Ascending aorta (tissue), 2 donors: ENCODE results near the gene SMARCA4. TPM values are rescaled to one million over a fixed set of nuclear protein-coding genes. Genes with fewer than 3 reads are reported as not detected.

Experiments used
- DNase-seq, 2 donors: peaks; one replicate each; pipeline ENCODE4 v3.0.0-alpha.2; 2019; ENCODE audit warnings: low spot score in 2 of 2
- H3K27ac ChIP-seq, 2 donors: fragments of 200-600 bp; sonication (generic); one replicate each; pipeline ENCODE4 v1.5.1; 2016 to 2017; ENCODE audit warnings: mild to moderate bottlenecking in 1 of 2
- H3K27me3 ChIP-seq: fragments of 200-600 bp; sonication (generic); one replicate; pipeline ENCODE4 v1.5.1; 2017
- H3K36me3 ChIP-seq, 2 donors: fragments of 200-600 bp; sonication (generic); one replicate each; pipeline ENCODE4 v1.5.1; 2016
- H3K4me1 ChIP-seq, 2 donors: fragments of 200-600 bp; sonication (generic); one replicate each; pipeline ENCODE4 v1.5.1; 2016 to 2017; ENCODE audit warnings: mild to moderate bottlenecking in 1 of 2
- H3K4me3 ChIP-seq, 2 donors: fragments of 200-600 bp; sonication (generic); one replicate each; pipeline ENCODE4 v1.5.1; 2016 to 2017; ENCODE audit warnings: mild to moderate bottlenecking in 1 of 2
- H3K9me3 ChIP-seq, 2 donors: fragments of 200-600 bp; sonication (generic); one replicate each; pipeline ENCODE4 v1.5.1; 2016
- intact Hi-C: fragments of 100-400 bp; cut with DNase I; formaldehyde crosslinking; loops from one replicate; pipeline ENCODE4 v1.15.1; 2023
- total RNA-seq: library from RNA; depleted of rRNA; stranded (reverse); fragments of >200 nt; gene quantifications from one replicate; pipeline ENCODE4 v1.1.0, GENCODE V29; 2016
- TF ChIP-seq, protein P1 (sequence below), 3 experiments: fragments of 200-600 bp in 2 of 3; fragments of 450-650 bp in 1 of 3; sonication (generic) in 2 of 3; IDR thresholded peaks; one replicate each; pipeline ENCODE4 v1.5.1; 2016 to 2019; ENCODE audit warnings: antibody characterized with exemption in 3 of 3, mild to moderate bottlenecking in 1 of 3, moderate library complexity in 1 of 3

SMARCA4 gene
- total RNA-seq, 1 donor from 2014 or later = 89.5 TPM

- Histone ChIP-seq H3K36me3 (peaks cover 62 to 78% of the 10 kb centered on the region in 2 donors), H3K4me3 (no peak overlapping the region), H3K27ac (peak overlapping the region; percentile 2 to 54), H3K4me1 (peaks cover 4 to 5% of the 10 kb centered on the region in 2 donors), H3K27me3 (no peaks in the 10 kb centered on the region), H3K9me3 (no peaks in the 10 kb centered on the region)
- DNase-seq = no peak
- intact Hi-C loops = loop anchor here (1.0 kb wide), 1 partner anchor 170 kb away; no protein-coding TSS in a partner anchor
- TF ChIP-seq, protein P1, sequence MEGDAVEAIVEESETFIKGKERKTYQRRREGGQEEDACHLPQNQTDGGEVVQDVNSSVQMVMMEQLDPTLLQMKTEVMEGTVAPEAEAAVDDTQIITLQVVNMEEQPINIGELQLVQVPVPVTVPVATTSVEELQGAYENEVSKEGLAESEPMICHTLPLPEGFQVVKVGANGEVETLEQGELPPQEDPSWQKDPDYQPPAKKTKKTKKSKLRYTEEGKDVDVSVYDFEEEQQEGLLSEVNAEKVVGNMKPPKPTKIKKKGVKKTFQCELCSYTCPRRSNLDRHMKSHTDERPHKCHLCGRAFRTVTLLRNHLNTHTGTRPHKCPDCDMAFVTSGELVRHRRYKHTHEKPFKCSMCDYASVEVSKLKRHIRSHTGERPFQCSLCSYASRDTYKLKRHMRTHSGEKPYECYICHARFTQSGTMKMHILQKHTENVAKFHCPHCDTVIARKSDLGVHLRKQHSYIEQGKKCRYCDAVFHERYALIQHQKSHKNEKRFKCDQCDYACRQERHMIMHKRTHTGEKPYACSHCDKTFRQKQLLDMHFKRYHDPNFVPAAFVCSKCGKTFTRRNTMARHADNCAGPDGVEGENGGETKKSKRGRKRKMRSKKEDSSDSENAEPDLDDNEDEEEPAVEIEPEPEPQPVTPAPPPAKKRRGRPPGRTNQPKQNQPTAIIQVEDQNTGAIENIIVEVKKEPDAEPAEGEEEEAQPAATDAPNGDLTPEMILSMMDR (IDR thresholded peaks at IDR 0.05) = no peak
Observed at GRCh38 chr19:11034449-11035213, 73.8 kb downstream of the SMARCA4 start.

DNA sequence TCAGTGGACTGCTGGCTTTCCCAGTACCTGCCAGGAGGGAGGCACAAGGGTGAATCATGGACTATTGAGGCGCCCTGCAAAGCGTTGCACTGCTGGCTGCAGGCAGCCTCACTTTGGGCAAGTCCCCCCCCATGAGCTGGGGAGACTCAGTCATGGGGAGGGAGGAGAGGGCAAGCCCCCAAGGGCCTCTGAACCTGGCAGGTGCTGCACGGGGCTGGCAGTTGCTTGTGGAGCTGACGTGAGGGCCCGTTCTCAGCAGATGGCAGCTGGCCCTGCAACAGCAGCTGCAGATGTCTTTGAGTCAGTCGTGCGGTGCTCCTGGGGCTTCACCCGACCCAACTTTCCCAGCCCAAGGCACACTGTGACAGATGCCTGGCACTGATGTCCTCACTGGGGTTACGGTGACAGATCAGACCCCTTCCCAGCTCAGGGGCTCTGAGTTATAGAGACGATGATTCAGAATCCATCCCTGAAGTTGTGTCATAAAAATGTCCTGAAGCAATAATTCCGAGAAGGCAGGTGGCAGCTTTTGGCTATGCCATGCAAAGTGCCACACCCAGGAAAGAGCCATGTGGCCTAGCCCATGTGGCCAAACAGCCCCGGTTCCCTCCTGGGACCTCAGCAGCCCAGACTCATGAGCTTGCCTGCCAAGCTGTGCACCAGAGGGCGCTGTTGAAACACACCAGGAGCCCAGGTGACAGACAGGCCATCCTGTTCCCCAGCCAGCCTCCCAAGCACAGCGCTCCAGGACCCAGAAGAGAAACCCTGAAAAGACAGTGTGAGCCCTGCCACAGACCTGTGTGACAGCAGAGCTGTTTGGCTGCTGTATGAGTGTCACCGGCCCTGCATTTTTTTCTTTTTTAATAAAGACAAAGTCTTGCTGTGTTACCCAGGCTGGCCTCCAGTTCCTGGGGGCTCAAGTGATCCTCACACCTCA is 74.9 kb downstream of the SMARCA4 start:
- Histone ChIP-seq H3K27ac (peak overlapping the region; percentile 2 to 54), H3K27me3 (no peaks in the 10 kb centered on the region), H3K4me3 (no peak overlapping the region), H3K36me3 (peaks cover 57 to 67% of the 10 kb centered on the region in 2 donors), H3K4me1 (peaks cover 4 to 5% of the 10 kb centered on the region in 2 donors), H3K9me3 (no peaks in the 10 kb centered on the region)
- peak; percentile 70 to 96 for DNase-seq
- TF ChIP-seq, protein P1 (IDR thresholded peaks at IDR 0.05) = peak; percentile 81 to 94 (median 92)
- intact Hi-C loops = loop anchor here (1.0 to 2.0 kb wide), 3 partner anchors 49 to 169 kb away; no protein-coding TSS in a partner anchor

- H3K4me1 ChIP-seq = peaks cover 4 to 5% of the 10 kb centered on the region in 2 donors
- TF ChIP-seq, protein P1 (IDR thresholded peaks at IDR 0.05) = no peak
- H3K36me3 ChIP-seq = peaks cover 55 to 61% of the 10 kb centered on the region in 2 donors
- DNase-seq = no peak
- H3K27me3 ChIP-seq = no peaks in the 10 kb centered on the region
- H3K4me3 ChIP-seq = no peak overlapping the region
- H3K27ac ChIP-seq = no peak overlapping the region
- intact Hi-C loops = no loop called here
- H3K9me3 ChIP-seq = no peaks in the 10 kb centered on the region
Observed at GRCh38 chr19:11038511-11038910, 77.7 kb downstream of the SMARCA4 start.

DNA sequence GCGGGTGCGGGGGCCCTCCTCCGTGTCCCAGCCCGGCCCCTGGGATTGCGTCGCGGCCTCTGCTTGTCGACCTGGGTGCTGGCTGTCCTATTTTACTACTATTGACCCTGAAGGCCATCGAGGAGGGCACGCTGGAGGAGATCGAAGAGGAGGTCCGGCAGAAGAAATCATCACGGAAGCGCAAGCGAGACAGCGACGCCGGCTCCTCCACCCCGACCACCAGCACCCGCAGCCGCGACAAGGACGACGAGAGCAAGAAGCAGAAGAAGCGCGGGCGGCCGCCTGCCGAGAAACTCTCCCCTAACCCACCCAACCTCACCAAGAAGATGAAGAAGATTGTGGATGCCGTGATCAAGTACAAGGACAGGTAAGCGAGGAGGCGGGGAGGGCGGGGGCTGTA is 80.4 kb downstream of the SMARCA4 start:
- TF ChIP-seq, protein P1 (IDR thresholded peaks at IDR 0.05) = no peak
- DNase-seq = no peak
- no peak overlapping the region for H3K4me3 ChIP-seq
- H3K27ac ChIP-seq = no peak overlapping the region
- peaks cover 50 to 57% of the 10 kb centered on the region in 2 donors for H3K36me3 ChIP-seq
- peaks cover under 1 to 2% of the 10 kb centered on the region in 2 donors for H3K4me1 ChIP-seq
- H3K9me3 ChIP-seq = no peaks in the 10 kb centered on the region
- intact Hi-C loops = no loop called here
- H3K27me3 ChIP-seq = no peaks in the 10 kb centered on the region

DNA sequence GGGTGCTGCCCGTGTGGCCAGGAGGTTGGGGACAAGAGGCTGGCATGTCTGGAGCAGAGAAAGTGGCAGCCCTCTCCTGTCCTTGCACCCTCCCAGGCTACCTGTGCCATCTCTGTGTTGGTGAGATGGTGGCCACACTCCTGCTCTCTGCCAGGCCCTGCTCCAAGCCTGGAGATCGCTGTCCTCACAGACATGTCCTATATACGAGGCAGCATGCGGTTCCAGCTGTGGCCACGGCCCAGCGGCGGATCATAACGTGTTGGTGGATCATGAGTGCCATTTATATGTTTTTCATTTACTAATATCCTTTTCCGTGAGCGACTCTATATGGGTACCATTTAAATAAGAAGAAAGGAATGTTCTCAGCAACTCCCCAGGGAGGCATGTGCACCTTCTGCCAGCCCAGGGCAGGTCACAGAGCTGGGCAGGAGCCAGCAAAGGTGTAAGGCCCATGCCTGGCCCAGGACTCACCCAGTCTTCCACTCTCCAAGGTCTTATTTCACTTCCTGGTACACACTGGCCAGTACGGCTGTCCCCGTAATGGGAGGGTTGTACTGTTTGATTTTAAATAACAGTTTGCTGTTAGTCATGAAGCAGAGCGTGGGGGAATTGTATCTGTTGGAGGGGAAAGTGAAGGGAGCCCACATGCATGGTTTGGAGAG is 81.3 kb downstream of the SMARCA4 start:
- H3K4me3 ChIP-seq = no peak overlapping the region
- no peaks in the 10 kb centered on the region for H3K4me1 ChIP-seq
- no peaks in the 10 kb centered on the region for H3K27me3 ChIP-seq
- no peaks in the 10 kb centered on the region for H3K9me3 ChIP-seq
- H3K36me3 ChIP-seq = peaks cover 45 to 49% of the 10 kb centered on the region in 2 donors
- H3K27ac ChIP-seq = no peak overlapping the region
- TF ChIP-seq, protein P1 (IDR thresholded peaks at IDR 0.05) = no peak
- intact Hi-C loops = no loop called here
- no peak for DNase-seq
